H9 (cell line): ENCODE data around the gene TPD52L2. TPM values are rescaled to one million over a fixed set of nuclear protein-coding genes. Genes with fewer than 3 reads are reported as not detected.

Source experiments
- DNase-seq: peaks from one replicate; pipeline ENCODE4 v3.0.0-alpha.2; 2017
- H2AFZ ChIP-seq: one replicate; pipeline ENCODE4 v1.6.1; 2013; ENCODE audit warnings: mild to moderate bottlenecking, low read length, control low read depth, moderate library complexity
- H2AK5ac ChIP-seq: 2 replicates; pipeline ENCODE4 v1.6.1; 2013; ENCODE audit warnings: low read length, control low read depth, mixed read lengths; ENCODE audit not compliant: insufficient read length
- H2BK120ac ChIP-seq: one replicate; pipeline ENCODE4 v1.6.1; 2013; ENCODE audit warnings: low read depth, mild to moderate bottlenecking, low read length, control low read depth, inconsistent platforms; ENCODE audit not compliant: poor library complexity, severe bottlenecking
- H2BK12ac ChIP-seq: 2 replicates; pipeline ENCODE4 v1.6.1; 2013; ENCODE audit warnings: low read length, control low read depth, mixed read lengths, low read depth; ENCODE audit not compliant: insufficient read length
- H2BK15ac ChIP-seq: 2 replicates; pipeline ENCODE4 v1.6.1; 2013; ENCODE audit warnings: low read depth, low read length, control low read depth
- H2BK20ac ChIP-seq: one replicate; pipeline ENCODE4 v1.6.1; 2013; ENCODE audit warnings: low read depth, mild to moderate bottlenecking, low read length, control low read depth, inconsistent platforms; ENCODE audit not compliant: poor library complexity, severe bottlenecking
- H2BK5ac ChIP-seq: 2 replicates; pipeline ENCODE4 v1.6.1; 2013; ENCODE audit warnings: low read length, control low read depth, mixed read lengths; ENCODE audit not compliant: insufficient read length
- H3K14ac ChIP-seq: 2 replicates; pipeline ENCODE4 v1.6.1; 2013; ENCODE audit warnings: low read length, control low read depth; ENCODE audit not compliant: insufficient read depth
- H3K18ac ChIP-seq: 2 replicates; pipeline ENCODE4 v1.6.1; 2013; ENCODE audit warnings: low read depth, mild to moderate bottlenecking, mixed read lengths, low read length, control low read depth; ENCODE audit not compliant: insufficient read length
- H3K23ac ChIP-seq: 2 replicates; pipeline ENCODE4 v1.6.1; 2013; ENCODE audit warnings: low read length, control low read depth, mixed read lengths, low read depth; ENCODE audit not compliant: insufficient read length
- H3K23me2 ChIP-seq: 2 replicates; pipeline ENCODE4 v1.6.1; 2013; ENCODE audit warnings: low read depth, mild to moderate bottlenecking, mixed read lengths, low read length, control low read depth; ENCODE audit not compliant: insufficient read length, poor library complexity, severe bottlenecking
- H3K27ac ChIP-seq: 2 replicates; pipeline ENCODE4 v1.5.1; 2013; ENCODE audit warnings: low read length, control low read depth, mixed read lengths, low read depth; ENCODE audit not compliant: insufficient read length
- H3K27me3 ChIP-seq: 2 replicates; pipeline ENCODE4 v1.6.1; 2013; ENCODE audit warnings: low read length, control low read depth, inconsistent platforms; ENCODE audit not compliant: insufficient read depth
- H3K4ac ChIP-seq: 2 replicates; pipeline ENCODE4 v1.6.1; 2013; ENCODE audit warnings: low read depth, mild to moderate bottlenecking, control low read depth, inconsistent platforms, low read length, moderate library complexity
- H3K4me1 ChIP-seq: 2 replicates; pipeline ENCODE4 v1.6.1; 2013; ENCODE audit warnings: low read length, control low read depth, inconsistent platforms; ENCODE audit not compliant: insufficient read depth
- H3K4me2 ChIP-seq: 2 replicates; pipeline ENCODE4 v1.6.1; 2013; ENCODE audit warnings: low read length, control low read depth, mixed read lengths; ENCODE audit not compliant: insufficient read length, insufficient read depth
- H3K56ac ChIP-seq: 2 replicates; pipeline ENCODE4 v1.6.1; 2013; ENCODE audit warnings: low read depth, mild to moderate bottlenecking, mixed read lengths, low read length, control low read depth; ENCODE audit not compliant: insufficient read length
- H3K79me1 ChIP-seq: 2 replicates; pipeline ENCODE4 v1.6.1; 2013; ENCODE audit warnings: low read depth, mild to moderate bottlenecking, moderate library complexity, low read length, control low read depth, inconsistent platforms; ENCODE audit not compliant: insufficient read depth, poor library complexity, severe bottlenecking
- H3K79me2 ChIP-seq: 2 replicates; pipeline ENCODE4 v1.6.1; 2013; ENCODE audit warnings: low read length, control low read depth, inconsistent platforms; ENCODE audit not compliant: insufficient read depth
- H3K9ac ChIP-seq: 2 replicates; pipeline ENCODE4 v1.6.1; 2013; ENCODE audit warnings: low read length, control low read depth, mixed read lengths; ENCODE audit not compliant: insufficient read length; ENCODE audit errors: extremely low read depth
- H3K9me3 ChIP-seq: one replicate; pipeline ENCODE4 v1.6.1; 2013; ENCODE audit warnings: low read depth, low read length, inconsistent platforms; ENCODE audit not compliant: control insufficient read depth
- H3T11ph ChIP-seq: one replicate; pipeline ENCODE4 v1.6.1; 2013; ENCODE audit warnings: mild to moderate bottlenecking, low read length, control low read depth, inconsistent platforms
- H4K20me1 ChIP-seq: one replicate; pipeline ENCODE4 v1.6.1; 2013; ENCODE audit not compliant: control insufficient read depth, insufficient read length, insufficient read depth
- H4K5ac ChIP-seq: 2 replicates; pipeline ENCODE4 v1.6.1; 2013; ENCODE audit warnings: low read depth, mild to moderate bottlenecking, mixed read lengths, low read length, control low read depth; ENCODE audit not compliant: insufficient read length
- H4K8ac ChIP-seq: replicated peaks from 2 replicates; pipeline ENCODE4 v1.6.1; 2013; ENCODE audit warnings: low read length, control low read depth, mixed read lengths, low read depth; ENCODE audit not compliant: insufficient read length
- H4K91ac ChIP-seq: 2 replicates; pipeline ENCODE4 v1.6.1; 2013; ENCODE audit warnings: low read depth, mild to moderate bottlenecking, moderate library complexity, mixed read lengths, low read length, control low read depth; ENCODE audit not compliant: insufficient read length
- H3K27ac Mint-ChIP-seq, 3 experiments: 2 replicates in 2 of 3; 3 replicates in 1 of 3; pipeline ENCODE4 v1.8.0; 2020 to 2021; ENCODE audit warnings: mixed read lengths in 3 of 3, mild to moderate bottlenecking in 1 of 3, moderate library complexity in 1 of 3
- H3K27me3 Mint-ChIP-seq: 2 replicates; pipeline ENCODE4 v1.8.0; 2021; ENCODE audit warnings: low read depth, mild to moderate bottlenecking, moderate library complexity, mixed read lengths
- H3K36me3 Mint-ChIP-seq, 3 experiments: 2 replicates in 2 of 3; 3 replicates in 1 of 3; pipeline ENCODE4 v1.8.0; 2020 to 2021; ENCODE audit warnings: low read depth in 3 of 3, mixed read lengths in 3 of 3; ENCODE audit not compliant: insufficient read depth in 1 of 3
- H3K4me1 Mint-ChIP-seq, 2 experiments: 2 replicates each; pipeline ENCODE4 v1.8.0; 2020; ENCODE audit warnings: mixed read lengths in 2 of 2
- H3K4me3 Mint-ChIP-seq, 2 experiments: 2 replicates in 1 of 2; 3 replicates in 1 of 2; pipeline ENCODE4 v1.8.0; 2020 to 2021; ENCODE audit warnings: mild to moderate bottlenecking in 2 of 2, mixed read lengths in 2 of 2, moderate library complexity in 1 of 2
- H3K9me3 Mint-ChIP-seq, 2 experiments: 2 replicates in 1 of 2; 3 replicates in 1 of 2; pipeline ENCODE4 v1.8.0; 2020; ENCODE audit warnings: mild to moderate bottlenecking in 2 of 2, mixed read lengths in 2 of 2, moderate library complexity in 1 of 2
- WGBS: extraction: QIAGEN DNeasy Blood & Tissue Kit; methylation state at CpG from one replicate; pipeline ENCODE4 v1.1.7; 2013; ENCODE audit warnings: missing lambda C conversion rate, low lambda C conversion rate, mixed read lengths; ENCODE audit not compliant: insufficient read length; ENCODE audit errors: extremely low coverage; 5-methylcytosine and 5-hydroxymethylcytosine counted together
- total RNA-seq: library from RNA; stranded (reverse); gene quantifications from 2 replicates; pipeline ENCODE4 v1.2.1, GENCODE V29; 2021
- TF ChIP-seq, protein P1 (sequence below): fragments of 200-600 bp; sonication (generic); conservative IDR thresholded peaks from 3 replicates; pipeline ENCODE4 v1.8.0; 2021; ENCODE audit warnings: antibody characterized with exemption, mild to moderate bottlenecking

TPD52L2 gene
- total RNA-seq, 1 experiment from 2014 or later = 94.1 TPM

DNA sequence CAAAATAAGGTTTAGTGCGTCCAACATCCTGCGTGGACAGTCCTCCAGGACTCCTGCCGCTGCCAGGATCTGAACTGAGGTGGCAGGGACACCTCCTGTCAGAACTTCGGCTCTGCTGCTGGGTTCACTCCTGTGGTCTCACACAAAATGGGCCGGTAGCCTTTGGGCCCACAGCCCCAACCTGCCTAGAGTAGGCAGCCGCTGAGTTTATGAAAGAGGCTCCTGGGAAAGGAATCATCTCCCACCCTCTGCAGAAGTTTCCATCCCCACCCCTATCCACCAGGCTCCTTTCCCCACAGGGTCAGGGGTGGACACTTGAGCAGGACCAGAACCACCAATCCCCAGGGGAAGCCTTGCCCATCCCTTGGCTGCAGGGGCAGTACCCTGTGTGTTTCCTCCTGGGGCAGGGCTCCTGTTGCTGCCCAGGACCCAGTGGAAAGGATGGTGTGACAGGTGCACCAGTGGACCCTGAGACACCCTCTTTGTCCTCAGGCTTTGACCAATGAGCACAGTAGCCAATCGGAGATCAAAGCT, 5.8 kb upstream of the TPD52L2 start:
- no peak overlapping the region for H2BK20ac ChIP-seq
- H3K4me1 ChIP-seq = peaks cover 2% of the 10 kb centered on the region; the same call in 1 of the 2 replicates
- H3K23ac ChIP-seq = no peak overlapping the region
- DNase-seq = no peak
- no peak overlapping the region for H2BK12ac ChIP-seq
- H3K18ac ChIP-seq = no peak overlapping the region
- H2BK120ac ChIP-seq = no peak overlapping the region
- peaks cover 31 to 48% of the 10 kb centered on the region in 2 experiments for H3K4me1 Mint-ChIP-seq
- H2AK5ac ChIP-seq = no peak overlapping the region
- H4K20me1 ChIP-seq = no peaks in the 10 kb centered on the region
- H3K14ac ChIP-seq = no peak overlapping the region
- H2BK15ac ChIP-seq = no peak overlapping the region
- TF ChIP-seq, protein P1, sequence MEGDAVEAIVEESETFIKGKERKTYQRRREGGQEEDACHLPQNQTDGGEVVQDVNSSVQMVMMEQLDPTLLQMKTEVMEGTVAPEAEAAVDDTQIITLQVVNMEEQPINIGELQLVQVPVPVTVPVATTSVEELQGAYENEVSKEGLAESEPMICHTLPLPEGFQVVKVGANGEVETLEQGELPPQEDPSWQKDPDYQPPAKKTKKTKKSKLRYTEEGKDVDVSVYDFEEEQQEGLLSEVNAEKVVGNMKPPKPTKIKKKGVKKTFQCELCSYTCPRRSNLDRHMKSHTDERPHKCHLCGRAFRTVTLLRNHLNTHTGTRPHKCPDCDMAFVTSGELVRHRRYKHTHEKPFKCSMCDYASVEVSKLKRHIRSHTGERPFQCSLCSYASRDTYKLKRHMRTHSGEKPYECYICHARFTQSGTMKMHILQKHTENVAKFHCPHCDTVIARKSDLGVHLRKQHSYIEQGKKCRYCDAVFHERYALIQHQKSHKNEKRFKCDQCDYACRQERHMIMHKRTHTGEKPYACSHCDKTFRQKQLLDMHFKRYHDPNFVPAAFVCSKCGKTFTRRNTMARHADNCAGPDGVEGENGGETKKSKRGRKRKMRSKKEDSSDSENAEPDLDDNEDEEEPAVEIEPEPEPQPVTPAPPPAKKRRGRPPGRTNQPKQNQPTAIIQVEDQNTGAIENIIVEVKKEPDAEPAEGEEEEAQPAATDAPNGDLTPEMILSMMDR = no peak
- H4K8ac ChIP-seq = no peak overlapping the region
- H3K23me2 ChIP-seq = no peaks in the 10 kb centered on the region
- H3K79me1 ChIP-seq = no peaks in the 10 kb centered on the region
- no peak overlapping the region for H3K4ac ChIP-seq
- peaks cover 0 to 14% (median 9%) of the 10 kb centered on the region in 3 experiments; a peak in 5 of 7 replicates for H3K36me3 Mint-ChIP-seq
- H2BK5ac ChIP-seq = no peak overlapping the region
- H2AFZ ChIP-seq = no peak overlapping the region
- H3K27me3 Mint-ChIP-seq = peaks cover 2% of the 10 kb centered on the region; the same call in 1 of the 2 replicates
- no peak overlapping the region for H3K9ac ChIP-seq
- no peak overlapping the region for H4K91ac ChIP-seq
- 0 out of 5 replicates have a peak, but pooled peaks cover 0 to 2% of the 10 kb centered on the region in 2 experiments for H3K9me3 Mint-ChIP-seq
- H3K27ac ChIP-seq = no peak overlapping the region
- no CpG with 5 or more reads among the region's 7 CpGs for WGBS
- H3K4me3 Mint-ChIP-seq = peak overlapping the region; percentile 39 to 58; a peak in 3 of 5 replicates
- H3K9me3 ChIP-seq = no peaks in the 10 kb centered on the region
- peak overlapping the region in 2 of 3 experiments; percentile 87 to 93; a peak in 4 of 7 replicates for H3K27ac Mint-ChIP-seq
- no peak overlapping the region for H3K4me2 ChIP-seq
- H3K79me2 ChIP-seq = no peaks in the 10 kb centered on the region
- no peak overlapping the region for H3T11ph ChIP-seq
- H4K5ac ChIP-seq = no peak overlapping the region
- H3K56ac ChIP-seq = no peak overlapping the region
- H3K27me3 ChIP-seq = no peaks in the 10 kb centered on the region
